Peyer's patch (tissue), 4 donors: Measurements from ENCODE around the gene ELF4. TPM values are rescaled to one million over a fixed set of nuclear protein-coding genes. Genes with fewer than 3 reads are reported as not detected.

Experiments used
- DNase-seq, 3 donors: peaks; one replicate each; pipeline ENCODE4 v3.0.0-alpha.2; 2017 to 2019
- H3K27ac ChIP-seq, 4 donors: fragments of 200-600 bp; sonication (generic); one replicate each; pipeline ENCODE4 v1.5.1; 2016 to 2019
- H3K27me3 ChIP-seq, 2 donors: fragments of 200-600 bp; sonication (generic); one replicate each; pipeline ENCODE4 v1.5.1; 2019
- H3K36me3 ChIP-seq, 3 donors: fragments of 200-600 bp; sonication (generic); one replicate each; pipeline ENCODE4 v1.5.1; 2016 to 2019
- H3K4me1 ChIP-seq, 4 donors: fragments of 200-600 bp; sonication (generic); one replicate each; pipeline ENCODE4 v1.5.1; 2016 to 2019
- H3K4me3 ChIP-seq, 4 donors: fragments of 200-600 bp; sonication (generic); 1 replicate in 3 of 4; 2 replicates in 1 of 4; pipeline ENCODE4 v1.5.1; 2016 to 2019; ENCODE audit warnings: mild to moderate bottlenecking in 1 of 4
- H3K9me3 ChIP-seq, 4 donors: fragments of 200-600 bp; sonication (generic); one replicate each; pipeline ENCODE4 v1.5.1; 2016 to 2019; ENCODE audit warnings: mild to moderate bottlenecking in 1 of 4
- POLR2A ChIP-seq, 2 donors: fragments of 450-650 bp; IDR thresholded peaks; one replicate each; pipeline ENCODE4 v1.5.1; 2017; ENCODE audit warnings: antibody characterized with exemption in 2 of 2, mild to moderate bottlenecking in 2 of 2, moderate library complexity in 2 of 2
- total RNA-seq, 4 donors: library from RNA; depleted of rRNA; stranded (reverse); fragments of >200 nt; gene quantifications; one replicate each; pipeline ENCODE4 v1.1.0, GENCODE V29; 2016
- TF ChIP-seq, protein P1 (sequence below), 6 experiments: fragments of 450-650 bp in 4 of 6; fragments of 200-600 bp in 2 of 6; sonication (generic) in 1 of 6; IDR thresholded peaks; one replicate each; pipeline ENCODE4 v1.5.1; 2017 to 2019; ENCODE audit warnings: antibody characterized with exemption in 6 of 6, mild to moderate bottlenecking in 3 of 6, moderate library complexity in 1 of 6

Gene ELF4
- total RNA-seq, 4 donors from 2014 or later: 17.3 to 47.3 (median 43.7) TPM

DNA sequence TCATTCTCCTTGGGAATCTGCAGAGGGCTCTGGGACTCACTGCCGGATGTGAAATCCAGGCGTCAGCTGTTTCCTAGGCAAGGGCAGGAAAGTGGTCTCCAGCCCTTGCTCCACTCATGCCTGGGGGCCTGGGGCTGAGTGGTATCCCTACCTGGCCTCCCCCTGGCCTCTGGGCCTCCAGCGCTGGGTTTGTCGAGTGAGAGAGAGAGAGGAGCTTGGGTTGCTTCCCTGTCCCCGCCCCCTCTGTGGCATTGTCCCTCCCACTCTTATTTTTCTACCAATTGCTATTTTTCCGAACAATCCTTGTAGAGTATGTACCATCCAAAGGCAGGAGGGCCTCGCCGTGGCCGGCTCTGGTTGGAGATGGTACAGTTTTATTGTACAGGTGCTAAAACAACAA is 53.1 kb downstream of the ELF4 start:
- Histone ChIP-seq H3K4me1 (peaks cover 0 to 5% (median 0%) of the 10 kb centered on the region in 4 donors), H3K4me3 (no peak overlapping the region), H3K27ac (no peak overlapping the region), H3K27me3 (no peaks in the 10 kb centered on the region), H3K9me3 (no peaks in the 10 kb centered on the region), H3K36me3 (peaks cover 0 to 20% (median 0%) of the 10 kb centered on the region in 3 donors)
- TF ChIP-seq, protein P1, sequence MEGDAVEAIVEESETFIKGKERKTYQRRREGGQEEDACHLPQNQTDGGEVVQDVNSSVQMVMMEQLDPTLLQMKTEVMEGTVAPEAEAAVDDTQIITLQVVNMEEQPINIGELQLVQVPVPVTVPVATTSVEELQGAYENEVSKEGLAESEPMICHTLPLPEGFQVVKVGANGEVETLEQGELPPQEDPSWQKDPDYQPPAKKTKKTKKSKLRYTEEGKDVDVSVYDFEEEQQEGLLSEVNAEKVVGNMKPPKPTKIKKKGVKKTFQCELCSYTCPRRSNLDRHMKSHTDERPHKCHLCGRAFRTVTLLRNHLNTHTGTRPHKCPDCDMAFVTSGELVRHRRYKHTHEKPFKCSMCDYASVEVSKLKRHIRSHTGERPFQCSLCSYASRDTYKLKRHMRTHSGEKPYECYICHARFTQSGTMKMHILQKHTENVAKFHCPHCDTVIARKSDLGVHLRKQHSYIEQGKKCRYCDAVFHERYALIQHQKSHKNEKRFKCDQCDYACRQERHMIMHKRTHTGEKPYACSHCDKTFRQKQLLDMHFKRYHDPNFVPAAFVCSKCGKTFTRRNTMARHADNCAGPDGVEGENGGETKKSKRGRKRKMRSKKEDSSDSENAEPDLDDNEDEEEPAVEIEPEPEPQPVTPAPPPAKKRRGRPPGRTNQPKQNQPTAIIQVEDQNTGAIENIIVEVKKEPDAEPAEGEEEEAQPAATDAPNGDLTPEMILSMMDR (IDR thresholded peaks at IDR 0.05): no peak
- TF ChIP-seq POLR2A (IDR thresholded peaks at IDR 0.05): no peak
- no peak for DNase-seq

DNA sequence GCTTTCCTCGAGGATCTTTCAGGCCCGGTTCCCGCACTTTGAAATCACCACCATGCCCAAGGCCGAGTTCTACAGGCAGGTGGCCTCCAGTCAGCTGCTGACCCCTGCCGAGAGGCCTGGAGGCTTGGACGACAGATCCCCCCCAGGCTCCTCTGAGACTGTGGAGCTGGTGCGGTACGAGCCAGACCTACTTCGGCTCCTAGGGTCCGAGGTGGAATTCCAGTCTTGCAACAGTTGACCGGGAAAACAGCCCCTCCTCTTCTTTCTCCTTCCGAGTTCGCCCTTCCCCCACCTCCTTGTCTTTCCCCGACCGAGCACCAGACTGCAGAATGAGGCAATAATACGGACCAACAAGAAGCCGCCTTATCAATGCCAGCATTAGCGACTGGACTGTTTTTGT is 54.4 kb downstream of the ELF4 start:
- Histone ChIP-seq H3K27me3 (no peaks in the 10 kb centered on the region), H3K27ac (no peak overlapping the region), H3K4me3 (no peak overlapping the region), H3K36me3 (peaks cover 0 to 34% (median 0%) of the 10 kb centered on the region in 3 donors), H3K4me1 (peaks cover 0 to 5% (median 0%) of the 10 kb centered on the region in 4 donors), H3K9me3 (no peaks in the 10 kb centered on the region)
- TF ChIP-seq POLR2A (IDR thresholded peaks at IDR 0.05): no peak
- TF ChIP-seq, protein P1 (IDR thresholded peaks at IDR 0.05): no peak
- DNase-seq: no peak

DNA sequence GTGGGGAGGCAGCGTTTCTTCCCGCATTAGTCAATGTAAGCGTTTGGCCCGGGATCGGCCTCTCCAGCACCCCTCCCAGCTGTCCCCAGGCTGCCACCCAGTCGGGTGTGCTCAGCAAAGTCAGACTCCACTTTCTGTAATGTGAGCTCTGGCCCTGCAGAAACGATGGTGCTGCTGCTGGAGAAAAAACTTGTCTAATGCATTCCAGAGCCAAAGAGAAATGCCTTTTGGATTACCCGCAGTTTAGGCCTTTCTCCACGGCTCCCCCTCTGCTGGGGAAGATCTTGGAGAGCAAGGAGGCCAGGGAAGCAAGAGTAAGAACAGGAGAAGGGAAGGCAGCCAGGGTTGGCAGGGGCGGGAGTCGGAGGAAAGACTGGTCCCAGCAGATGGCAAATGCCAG is 55.2 kb downstream of the ELF4 start:
- Histone ChIP-seq H3K27me3 (no peaks in the 10 kb centered on the region), H3K36me3 (peaks cover 0 to 37% (median 0%) of the 10 kb centered on the region in 3 donors), H3K4me1 (peaks cover 0 to 5% (median 0%) of the 10 kb centered on the region in 4 donors), H3K27ac (no peak overlapping the region), H3K9me3 (no peaks in the 10 kb centered on the region), H3K4me3 (no peak overlapping the region)
- no peak for TF ChIP-seq POLR2A (IDR thresholded peaks at IDR 0.05)
- TF ChIP-seq, protein P1 (IDR thresholded peaks at IDR 0.05): no peak
- no peak for DNase-seq

DNA sequence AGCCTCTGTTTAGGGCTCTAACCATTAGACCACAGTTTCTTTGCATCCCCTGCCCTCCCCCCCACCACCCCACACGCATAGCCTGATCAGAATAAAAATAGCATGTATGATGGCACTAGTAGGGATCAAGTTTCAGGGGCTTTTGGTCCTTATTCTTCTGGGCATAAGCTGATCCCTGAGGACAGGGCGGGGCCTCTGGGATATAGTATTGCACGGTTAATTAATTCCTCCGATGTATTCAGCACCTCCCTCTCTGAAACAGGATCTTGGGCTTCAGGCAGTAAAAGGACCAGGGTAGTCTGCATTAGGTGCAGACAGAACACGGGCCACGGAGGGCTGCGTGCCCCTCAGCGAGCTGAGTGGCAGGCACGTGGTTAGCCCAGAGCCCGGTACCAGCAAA is 57.1 kb downstream of the ELF4 start:
- Histone ChIP-seq H3K4me1 (no peaks in the 10 kb centered on the region), H3K27ac (no peak overlapping the region), H3K4me3 (no peak overlapping the region), H3K36me3 (peaks cover 0 to 37% (median 0%) of the 10 kb centered on the region in 3 donors), H3K27me3 (no peaks in the 10 kb centered on the region), H3K9me3 (no peaks in the 10 kb centered on the region)
- no peak for TF ChIP-seq POLR2A (IDR thresholded peaks at IDR 0.05)
- no peak for DNase-seq

DNA sequence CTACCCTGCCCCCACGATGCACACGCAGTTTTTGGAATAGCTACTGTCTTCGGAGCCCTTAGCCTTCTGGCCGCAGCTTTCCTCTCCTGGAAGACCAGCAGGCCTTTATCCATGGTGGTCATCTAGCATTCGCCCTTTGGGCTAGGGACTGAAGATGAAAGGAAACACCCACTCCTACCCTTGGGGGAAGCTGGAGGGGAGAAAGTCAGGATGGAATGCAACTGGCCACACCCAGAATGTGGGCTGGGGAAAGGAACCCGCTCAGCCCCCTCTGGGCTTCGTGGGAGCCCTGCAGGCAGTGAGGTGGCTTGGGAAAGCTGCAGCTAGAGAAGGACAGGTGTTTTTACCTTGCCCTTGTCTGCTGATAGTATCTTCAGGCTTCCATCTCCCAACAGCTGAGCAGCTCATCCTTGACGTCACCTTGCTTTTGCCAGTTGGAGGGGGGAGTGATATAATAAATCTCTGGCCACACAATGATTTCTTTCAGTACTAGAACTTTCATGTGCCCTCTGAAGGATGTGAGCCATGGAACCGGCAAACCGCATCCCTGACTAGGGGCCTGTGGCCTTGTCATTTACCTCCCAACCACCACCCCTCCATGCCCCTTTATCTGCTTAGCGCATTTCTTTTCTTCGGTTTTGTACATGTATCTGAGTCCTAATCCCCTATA is 59.0 kb downstream of the ELF4 start:
- no peak for DNase-seq
- H3K27ac ChIP-seq: no peak overlapping the region
- no peak overlapping the region for H3K4me3 ChIP-seq
- no peaks in the 10 kb centered on the region for H3K4me1 ChIP-seq
- TF ChIP-seq, protein P1 (IDR thresholded peaks at IDR 0.05): no peak
- TF ChIP-seq POLR2A (IDR thresholded peaks at IDR 0.05): no peak
- H3K9me3 ChIP-seq: no peaks in the 10 kb centered on the region
- H3K36me3 ChIP-seq: peaks cover 0 to 44% (median 0%) of the 10 kb centered on the region in 3 donors
- H3K27me3 ChIP-seq: no peaks in the 10 kb centered on the region

DNA sequence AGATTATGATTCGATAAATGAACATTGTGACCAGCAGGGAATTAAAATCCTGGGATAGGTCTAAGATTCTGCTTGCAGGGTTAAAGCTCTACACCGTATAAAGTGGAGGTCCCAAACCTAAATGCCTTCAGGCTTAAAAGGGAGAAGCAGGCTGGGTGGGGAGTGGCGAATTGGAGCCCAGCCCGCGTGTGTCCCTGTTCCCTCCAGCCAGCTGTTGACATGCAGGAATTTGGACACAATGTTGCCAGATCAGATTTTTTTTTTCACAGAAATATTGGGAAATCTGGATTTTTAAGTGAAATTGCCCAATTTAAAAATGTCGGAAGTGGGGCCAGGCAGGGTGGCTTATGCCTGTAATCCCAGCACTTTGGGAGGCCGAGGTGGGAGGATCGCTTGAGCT is 60.5 kb downstream of the ELF4 start:
- DNase-seq: no peak
- H3K9me3 ChIP-seq: no peaks in the 10 kb centered on the region
- H3K4me1 ChIP-seq: no peaks in the 10 kb centered on the region
- H3K4me3 ChIP-seq: no peak overlapping the region
- H3K27ac ChIP-seq: no peak overlapping the region
- TF ChIP-seq POLR2A (IDR thresholded peaks at IDR 0.05): no peak
- TF ChIP-seq, protein P1 (IDR thresholded peaks at IDR 0.05): no peak
- no peaks in the 10 kb centered on the region for H3K27me3 ChIP-seq
- H3K36me3 ChIP-seq: peaks cover 0 to 38% (median 0%) of the 10 kb centered on the region in 3 donors
